Gastroesophageal sphincter (tissue), 3 donors: ENCODE data around the gene ATP5F1D.
A peak's percentile ranks its signal among the peaks of the same experiment; 100 is the strongest.

Experiments
- EP300 ChIP-seq: sonication (generic); formaldehyde crosslinking; IDR thresholded peaks from one replicate; pipeline ENCODE4 v1.6.1; 2017; ENCODE audit warnings: antibody characterized with exemption, mild to moderate bottlenecking
- POLR2A ChIP-seq, 2 donors: fragments of 450-650 bp; IDR thresholded peaks; one replicate each; pipeline ENCODE4 v1.6.1; 2017; ENCODE audit warnings: antibody characterized with exemption in 2 of 2, mild to moderate bottlenecking in 2 of 2, moderate library complexity in 1 of 2
- POLR2AphosphoS5 ChIP-seq: sonication (generic); formaldehyde crosslinking; IDR thresholded peaks from one replicate; pipeline ENCODE4 v1.6.1; 2017; ENCODE audit warnings: antibody characterized with exemption
- TF ChIP-seq, protein P1 (sequence below), 4 experiments: fragments of 200-600 bp in 2 of 4; fragments of 450-650 bp in 2 of 4; sonication (generic) in 1 of 4; IDR thresholded peaks; one replicate each; pipeline ENCODE4 v1.5.1; 2017 to 2019; ENCODE audit warnings: antibody characterized with exemption in 4 of 4, mild to moderate bottlenecking in 2 of 4, moderate library complexity in 2 of 4

DNA sequence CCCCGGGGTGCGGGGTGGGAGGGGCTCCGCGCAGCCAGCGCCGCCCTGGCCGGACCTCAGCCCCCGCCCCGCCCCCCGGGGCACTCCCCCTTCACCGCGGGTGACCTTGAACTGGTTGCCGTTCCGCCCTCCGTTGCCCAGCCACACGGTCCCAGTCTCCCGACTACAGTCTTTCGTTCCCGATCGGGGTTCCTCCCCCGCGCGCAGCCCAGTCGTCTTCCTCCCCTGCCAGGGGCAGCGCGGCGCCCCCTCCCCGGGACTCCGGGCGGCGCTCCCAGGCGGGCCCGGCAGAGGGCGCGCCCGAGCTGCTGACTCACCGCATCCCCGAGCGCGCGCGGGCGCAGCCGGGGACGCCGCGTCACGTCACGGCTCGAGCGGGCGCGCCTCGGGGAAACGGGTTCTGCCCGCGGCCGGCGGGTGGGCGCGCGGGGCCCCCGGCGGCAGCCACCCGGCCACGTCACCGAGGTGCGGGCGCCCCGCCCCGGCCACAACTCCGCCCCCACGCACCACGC is 7.3 kb downstream of the ATP5F1D start:
- TF ChIP-seq POLR2A (IDR thresholded peaks at IDR 0.05) (no peak), POLR2AphosphoS5 (no peak), EP300 (no peak)
- TF ChIP-seq, protein P1, sequence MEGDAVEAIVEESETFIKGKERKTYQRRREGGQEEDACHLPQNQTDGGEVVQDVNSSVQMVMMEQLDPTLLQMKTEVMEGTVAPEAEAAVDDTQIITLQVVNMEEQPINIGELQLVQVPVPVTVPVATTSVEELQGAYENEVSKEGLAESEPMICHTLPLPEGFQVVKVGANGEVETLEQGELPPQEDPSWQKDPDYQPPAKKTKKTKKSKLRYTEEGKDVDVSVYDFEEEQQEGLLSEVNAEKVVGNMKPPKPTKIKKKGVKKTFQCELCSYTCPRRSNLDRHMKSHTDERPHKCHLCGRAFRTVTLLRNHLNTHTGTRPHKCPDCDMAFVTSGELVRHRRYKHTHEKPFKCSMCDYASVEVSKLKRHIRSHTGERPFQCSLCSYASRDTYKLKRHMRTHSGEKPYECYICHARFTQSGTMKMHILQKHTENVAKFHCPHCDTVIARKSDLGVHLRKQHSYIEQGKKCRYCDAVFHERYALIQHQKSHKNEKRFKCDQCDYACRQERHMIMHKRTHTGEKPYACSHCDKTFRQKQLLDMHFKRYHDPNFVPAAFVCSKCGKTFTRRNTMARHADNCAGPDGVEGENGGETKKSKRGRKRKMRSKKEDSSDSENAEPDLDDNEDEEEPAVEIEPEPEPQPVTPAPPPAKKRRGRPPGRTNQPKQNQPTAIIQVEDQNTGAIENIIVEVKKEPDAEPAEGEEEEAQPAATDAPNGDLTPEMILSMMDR (IDR thresholded peaks at IDR 0.05), result peak in 3 of 4 experiments; percentile 88 to 99 (median 96)
